ENCODE measurements around the gene AMY1C. TPM values are rescaled to one million over a fixed set of nuclear protein-coding genes. Genes with fewer than 3 reads are reported as not detected.

The AMY1C gene
- total and polyA plus RNA-seq, 2 experiments from 2014 or later, result not detected

- TF ChIP-seq STAT1 (IDR thresholded peaks at IDR 0.05; ENCODE audit: unreplicated experiment) (no peak), JUNB (IDR thresholded peaks at IDR 0.05; ENCODE audit: unreplicated experiment) (no peak), ZNF331 (CRISPR knock-in tag; IDR thresholded peaks at IDR 0.05; ENCODE audit: low read depth) (no peak), CREB1 (CRISPR knock-in tag; IDR thresholded peaks at IDR 0.05; ENCODE audit: low read depth) (no peak), ETS1 (IDR thresholded peaks at IDR 0.05) (no peak), NANOG (IDR thresholded peaks at IDR 0.05; ENCODE audit: borderline replicate concordance) (no peak)
These were observed 40.5 kb downstream of the AMY1C start (continued) for GRCh38 chr1:103790172-103790571.

Other genes starting within 250 kb of the AMY1C start
- 10.8 and 13.4 TPM in 2 replicates for gene RNPC3, start 224.2 kb upstream of the AMY1C start, total RNA-seq (2014; rRNA removed; shearing (Covaris generic))
- 36.5 and 38.2 TPM in 2 replicates for gene RNPC3, start 224.2 kb upstream of the AMY1C start, polyA plus RNA-seq (2016; fragmentation: Nextera tagmentation; extraction: Ambion mirVana)
- gene AMY2B, start 178.3 kb upstream of the AMY1C start, total RNA-seq (2014; rRNA removed; shearing (Covaris generic)), result 1.3 and 1.5 TPM in 2 replicates
- gene AMY2B, start 178.3 kb upstream of the AMY1C start, polyA plus RNA-seq (2016; fragmentation: Nextera tagmentation; extraction: Ambion mirVana), result 0.64 and 2.5 TPM in 2 replicates
- not detected in 2 replicates for gene AMY2A, start 132.5 kb upstream of the AMY1C start, total RNA-seq (2014; rRNA removed; shearing (Covaris generic))
- gene AMY2A, start 132.5 kb upstream of the AMY1C start, polyA plus RNA-seq (2016; fragmentation: Nextera tagmentation; extraction: Ambion mirVana), result not detected in 2 replicates
- gene AMY1A, start 94.1 kb upstream of the AMY1C start, total RNA-seq (2014; rRNA removed; shearing (Covaris generic)), result not detected in 2 replicates
- not detected in 2 replicates for gene AMY1A, start 94.1 kb upstream of the AMY1C start, polyA plus RNA-seq (2016; fragmentation: Nextera tagmentation; extraction: Ambion mirVana)
- not detected in 2 replicates for gene AMY1B, start 53.7 kb upstream of the AMY1C start, total RNA-seq (2014; rRNA removed; shearing (Covaris generic))
- gene AMY1B, start 53.7 kb upstream of the AMY1C start, polyA plus RNA-seq (2016; fragmentation: Nextera tagmentation; extraction: Ambion mirVana), result not detected in 2 replicates